Sigmoid colon (tissue), 3 donors: ENCODE measurements around the gene TTC33.

ENCODE experiments used
- CTCF ChIP-seq, 4 experiments: fragments of 450-650 bp in 3 of 4; fragments of 200-600 bp in 1 of 4; IDR thresholded peaks; one replicate each; pipeline ENCODE4 v1.5.1; 2016 to 2019; ENCODE audit warnings: antibody characterized with exemption in 4 of 4, mild to moderate bottlenecking in 3 of 4, moderate library complexity in 2 of 4
- POLR2A ChIP-seq, 2 donors: fragments of 450-650 bp; IDR thresholded peaks; one replicate each; pipeline ENCODE4 v1.6.1; 2016; ENCODE audit warnings: antibody characterized with exemption in 2 of 2, mild to moderate bottlenecking in 2 of 2, moderate library complexity in 2 of 2

GRCh38 chr5:40738502-40738901, 17.3 kb downstream of the TTC33 start:
- TF ChIP-seq POLR2A (IDR thresholded peaks at IDR 0.05): no peak
- no peak for TF ChIP-seq CTCF (IDR thresholded peaks at IDR 0.05)
